Measurements from ENCODE around the gene HS3ST1. TPM values are rescaled to one million over a fixed set of nuclear protein-coding genes. Genes with fewer than 3 reads are reported as not detected.

The HS3ST1 gene
- total RNA-seq, 1 experiment from 2014 or later: 134 TPM

DNA sequence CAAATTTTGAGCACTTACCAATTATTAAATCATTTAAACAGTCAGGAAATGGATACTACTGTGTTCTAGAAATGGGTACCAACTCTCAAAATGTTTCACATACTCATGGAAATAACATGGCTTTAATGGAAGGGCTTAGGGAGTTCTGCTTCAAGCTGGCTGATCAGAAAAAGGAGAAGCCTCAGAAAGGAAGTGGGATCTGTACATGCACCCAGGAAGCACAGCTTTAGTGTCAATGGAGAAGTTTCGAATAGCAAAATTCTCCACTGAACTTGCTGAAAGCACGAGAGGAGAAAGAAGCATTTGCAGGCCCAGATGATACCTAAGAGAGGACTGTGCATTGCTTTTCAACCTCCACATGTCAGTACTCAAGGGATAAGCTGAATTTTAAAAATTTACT is 11.1 kb upstream of the HS3ST1 start:
- no TSS peak for BruUV-seq (replicated peaks)
- POLR2A ChIA-PET: no interaction called here

More for the DNA sequence above, 11.1 kb upstream of the HS3ST1 start:
- no peak overlapping the region for H2AFZ ChIP-seq (ENCODE audit: low read depth, low read length, poor library complexity, severe bottlenecking)
- H3K4me1 ChIP-seq (ENCODE audit: control insufficient read depth in 1 of 2, insufficient read depth in 2 of 2, low read length in 2 of 2): peaks cover 0 to 16% of the 10 kb centered on the region in 2 experiments; a peak in 1 of 4 replicates
- no peak for ATAC-seq
- H3K27me3 ChIP-seq (ENCODE audit: insufficient read depth, low read length): no peaks in the 10 kb centered on the region
- peaks cover 10% of the 10 kb centered on the region; the same call in 1 of the 2 replicates for H3K79me2 ChIP-seq (ENCODE audit: insufficient read depth, low read length)
- no peak overlapping the region for H3K9ac ChIP-seq (ENCODE audit: low read length)
- CTCF ChIA-PET: no interaction called here
- intact Hi-C loops (cut with micrococcal nuclease): no loop called here
- H3K27ac ChIP-seq (ENCODE audit: low read depth, low read length): no peak overlapping the region
- RAD21 ChIA-PET (ENCODE audit: low non-redundant PET in 1 of 2, low total read pairs in 2 of 2, uncharacterized antibody in 2 of 2, unreplicated experiment in 2 of 2): no interaction called here
- H3K9me3 ChIP-seq (ENCODE audit: control insufficient read depth in 1 of 2, insufficient read depth in 1 of 2, low read depth in 1 of 2, low read length in 2 of 2): no peaks in the 10 kb centered on the region
- TF ChIP-seq ZNF274 (IDR thresholded peaks at IDR 0.05; ENCODE audit: low read depth, low read length): no peak
- TF ChIP-seq, protein P1, sequence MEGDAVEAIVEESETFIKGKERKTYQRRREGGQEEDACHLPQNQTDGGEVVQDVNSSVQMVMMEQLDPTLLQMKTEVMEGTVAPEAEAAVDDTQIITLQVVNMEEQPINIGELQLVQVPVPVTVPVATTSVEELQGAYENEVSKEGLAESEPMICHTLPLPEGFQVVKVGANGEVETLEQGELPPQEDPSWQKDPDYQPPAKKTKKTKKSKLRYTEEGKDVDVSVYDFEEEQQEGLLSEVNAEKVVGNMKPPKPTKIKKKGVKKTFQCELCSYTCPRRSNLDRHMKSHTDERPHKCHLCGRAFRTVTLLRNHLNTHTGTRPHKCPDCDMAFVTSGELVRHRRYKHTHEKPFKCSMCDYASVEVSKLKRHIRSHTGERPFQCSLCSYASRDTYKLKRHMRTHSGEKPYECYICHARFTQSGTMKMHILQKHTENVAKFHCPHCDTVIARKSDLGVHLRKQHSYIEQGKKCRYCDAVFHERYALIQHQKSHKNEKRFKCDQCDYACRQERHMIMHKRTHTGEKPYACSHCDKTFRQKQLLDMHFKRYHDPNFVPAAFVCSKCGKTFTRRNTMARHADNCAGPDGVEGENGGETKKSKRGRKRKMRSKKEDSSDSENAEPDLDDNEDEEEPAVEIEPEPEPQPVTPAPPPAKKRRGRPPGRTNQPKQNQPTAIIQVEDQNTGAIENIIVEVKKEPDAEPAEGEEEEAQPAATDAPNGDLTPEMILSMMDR (IDR thresholded peaks at IDR 0.05 in 2 of 3, conservative IDR thresholded peaks at IDR 0.05 in 1 of 3; ENCODE audit: borderline replicate concordance in 1 of 3, insufficient read depth in 1 of 3, low read depth in 2 of 3, low read length in 2 of 3): no peak
- no peak for TF ChIP-seq SIN3A (IDR thresholded peaks at IDR 0.05; ENCODE audit: low read depth)
- no peak for TF ChIP-seq POLR2AphosphoS5 (IDR thresholded peaks at IDR 0.05; ENCODE audit: low read depth, low read length)
- TF ChIP-seq RAD21 (IDR thresholded peaks at IDR 0.05; ENCODE audit: low read depth): no peak
- TF ChIP-seq, protein P2, sequence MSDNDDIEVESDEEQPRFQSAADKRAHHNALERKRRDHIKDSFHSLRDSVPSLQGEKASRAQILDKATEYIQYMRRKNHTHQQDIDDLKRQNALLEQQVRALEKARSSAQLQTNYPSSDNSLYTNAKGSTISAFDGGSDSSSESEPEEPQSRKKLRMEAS (IDR thresholded peaks at IDR 0.05): no peak
- TF ChIP-seq CBX3 (IDR thresholded peaks at IDR 0.05; ENCODE audit: low read depth): no peak
- no peak for TF ChIP-seq ELF1 (IDR thresholded peaks at IDR 0.05; ENCODE audit: borderline replicate concordance, low read depth)
- TF ChIP-seq SRF (IDR thresholded peaks at IDR 0.05; ENCODE audit: low read depth): no peak
- TF ChIP-seq, protein P3, sequence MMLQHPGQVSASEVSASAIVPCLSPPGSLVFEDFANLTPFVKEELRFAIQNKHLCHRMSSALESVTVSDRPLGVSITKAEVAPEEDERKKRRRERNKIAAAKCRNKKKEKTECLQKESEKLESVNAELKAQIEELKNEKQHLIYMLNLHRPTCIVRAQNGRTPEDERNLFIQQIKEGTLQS (IDR thresholded peaks at IDR 0.05): no peak
- no peak for TF ChIP-seq YY1 (IDR thresholded peaks at IDR 0.05; ENCODE audit: extremely low read depth, insufficient replicate concordance, low read depth, low read length)
- TF ChIP-seq, protein P4, sequence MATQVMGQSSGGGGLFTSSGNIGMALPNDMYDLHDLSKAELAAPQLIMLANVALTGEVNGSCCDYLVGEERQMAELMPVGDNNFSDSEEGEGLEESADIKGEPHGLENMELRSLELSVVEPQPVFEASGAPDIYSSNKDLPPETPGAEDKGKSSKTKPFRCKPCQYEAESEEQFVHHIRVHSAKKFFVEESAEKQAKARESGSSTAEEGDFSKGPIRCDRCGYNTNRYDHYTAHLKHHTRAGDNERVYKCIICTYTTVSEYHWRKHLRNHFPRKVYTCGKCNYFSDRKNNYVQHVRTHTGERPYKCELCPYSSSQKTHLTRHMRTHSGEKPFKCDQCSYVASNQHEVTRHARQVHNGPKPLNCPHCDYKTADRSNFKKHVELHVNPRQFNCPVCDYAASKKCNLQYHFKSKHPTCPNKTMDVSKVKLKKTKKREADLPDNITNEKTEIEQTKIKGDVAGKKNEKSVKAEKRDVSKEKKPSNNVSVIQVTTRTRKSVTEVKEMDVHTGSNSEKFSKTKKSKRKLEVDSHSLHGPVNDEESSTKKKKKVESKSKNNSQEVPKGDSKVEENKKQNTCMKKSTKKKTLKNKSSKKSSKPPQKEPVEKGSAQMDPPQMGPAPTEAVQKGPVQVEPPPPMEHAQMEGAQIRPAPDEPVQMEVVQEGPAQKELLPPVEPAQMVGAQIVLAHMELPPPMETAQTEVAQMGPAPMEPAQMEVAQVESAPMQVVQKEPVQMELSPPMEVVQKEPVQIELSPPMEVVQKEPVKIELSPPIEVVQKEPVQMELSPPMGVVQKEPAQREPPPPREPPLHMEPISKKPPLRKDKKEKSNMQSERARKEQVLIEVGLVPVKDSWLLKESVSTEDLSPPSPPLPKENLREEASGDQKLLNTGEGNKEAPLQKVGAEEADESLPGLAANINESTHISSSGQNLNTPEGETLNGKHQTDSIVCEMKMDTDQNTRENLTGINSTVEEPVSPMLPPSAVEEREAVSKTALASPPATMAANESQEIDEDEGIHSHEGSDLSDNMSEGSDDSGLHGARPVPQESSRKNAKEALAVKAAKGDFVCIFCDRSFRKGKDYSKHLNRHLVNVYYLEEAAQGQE (IDR thresholded peaks at IDR 0.05; ENCODE audit: low read depth): no peak
- TF ChIP-seq, protein P5, sequence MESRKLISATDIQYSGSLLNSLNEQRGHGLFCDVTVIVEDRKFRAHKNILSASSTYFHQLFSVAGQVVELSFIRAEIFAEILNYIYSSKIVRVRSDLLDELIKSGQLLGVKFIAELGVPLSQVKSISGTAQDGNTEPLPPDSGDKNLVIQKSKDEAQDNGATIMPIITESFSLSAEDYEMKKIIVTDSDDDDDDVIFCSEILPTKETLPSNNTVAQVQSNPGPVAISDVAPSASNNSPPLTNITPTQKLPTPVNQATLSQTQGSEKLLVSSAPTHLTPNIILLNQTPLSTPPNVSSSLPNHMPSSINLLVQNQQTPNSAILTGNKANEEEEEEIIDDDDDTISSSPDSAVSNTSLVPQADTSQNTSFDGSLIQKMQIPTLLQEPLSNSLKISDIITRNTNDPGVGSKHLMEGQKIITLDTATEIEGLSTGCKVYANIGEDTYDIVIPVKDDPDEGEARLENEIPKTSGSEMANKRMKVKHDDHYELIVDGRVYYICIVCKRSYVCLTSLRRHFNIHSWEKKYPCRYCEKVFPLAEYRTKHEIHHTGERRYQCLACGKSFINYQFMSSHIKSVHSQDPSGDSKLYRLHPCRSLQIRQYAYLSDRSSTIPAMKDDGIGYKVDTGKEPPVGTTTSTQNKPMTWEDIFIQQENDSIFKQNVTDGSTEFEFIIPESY (IDR thresholded peaks at IDR 0.05; ENCODE audit: extremely low read depth, insufficient replicate concordance, low read length): no peak
- no peaks in the 10 kb centered on the region for H4K20me1 ChIP-seq (ENCODE audit: insufficient read depth)
- no peak overlapping the region for H3K4me2 ChIP-seq (ENCODE audit: low read length)
- no peak for DNase-seq (ENCODE audit: low read depth, low spot score)
- H3K9me2 ChIP-seq (ENCODE audit: insufficient read depth): no peaks in the 10 kb centered on the region
- no peak overlapping the region for H3K4me3 ChIP-seq (replicated peaks in 1 of 2; ENCODE audit: low read depth in 1 of 2, low read length in 2 of 2)
- peaks cover 8 to 9% of the 10 kb centered on the region in 2 experiments; a peak in 3 of 4 replicates for H3K36me3 ChIP-seq (ENCODE audit: control insufficient read depth in 1 of 2, insufficient read depth in 2 of 2, low read length in 2 of 2)

Measured in HCT116 (cell line).